IPS-20b (cell line): ENCODE results near the gene SHC4.
"Not testable (repeated sequence)": the region's sequence is repeated elsewhere in the genome, so short reads cannot be mapped to it uniquely, and the experiment has no call there.

Experiments
- H3K27ac ChIP-seq: one replicate; pipeline ENCODE4 v1.5.1; 2013; ENCODE audit warnings: low read length
- H3K27me3 ChIP-seq: 2 replicates; pipeline ENCODE4 v1.6.1; 2013; ENCODE audit warnings: mild to moderate bottlenecking, low read length, inconsistent platforms; ENCODE audit not compliant: insufficient read depth
- H3K36me3 ChIP-seq: 2 replicates; pipeline ENCODE4 v1.6.1; 2013; ENCODE audit warnings: low read depth, mild to moderate bottlenecking, inconsistent platforms, low read length, moderate library complexity; ENCODE audit not compliant: insufficient read depth
- H3K4me1 ChIP-seq: 2 replicates; pipeline ENCODE4 v1.6.1; 2013; ENCODE audit warnings: mild to moderate bottlenecking, control low read depth, inconsistent platforms, low read length, moderate library complexity; ENCODE audit not compliant: insufficient read depth
- H3K4me3 ChIP-seq: 2 replicates; pipeline ENCODE4 v1.5.1; 2013; ENCODE audit warnings: mild to moderate bottlenecking, low read length, inconsistent platforms
- H3K9ac ChIP-seq: 2 replicates; pipeline ENCODE4 v1.6.1; 2013; ENCODE audit warnings: low read depth, mild to moderate bottlenecking, inconsistent platforms, low read length, moderate library complexity
- H3K9me3 ChIP-seq: 2 replicates; pipeline ENCODE4 v1.6.1; 2013; ENCODE audit warnings: mild to moderate bottlenecking, low read depth, low read length, inconsistent platforms; ENCODE audit not compliant: insufficient read depth

Gene SHC4

DNA sequence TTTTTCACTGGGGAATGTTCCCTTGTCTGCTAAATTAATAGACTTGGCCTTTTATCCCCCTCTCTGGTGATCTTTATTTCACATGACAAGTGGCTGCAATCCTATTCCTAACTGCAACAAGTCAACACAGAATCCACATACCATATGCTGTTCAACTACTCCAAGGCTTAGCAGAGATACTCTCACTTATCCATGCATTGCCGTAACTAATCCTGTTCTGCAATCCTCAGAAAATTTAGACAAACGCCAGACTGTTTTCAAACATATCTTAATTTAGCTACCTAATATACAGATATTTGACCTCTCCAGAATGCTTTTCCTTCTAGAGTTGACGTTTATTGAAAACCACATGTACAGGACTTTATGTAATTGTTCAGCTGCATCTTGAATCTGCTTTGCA lies 47.9 kb downstream of the SHC4 start:
- Histone ChIP-seq H3K27me3 (no peaks in the 10 kb centered on the region), H3K4me1 (no peaks in the 10 kb centered on the region), H3K4me3 (no peak overlapping the region), H3K9ac (no peak overlapping the region), H3K36me3 (no peaks in the 10 kb centered on the region), H3K9me3 (no peaks in the 10 kb centered on the region), H3K27ac (no peak overlapping the region)

DNA sequence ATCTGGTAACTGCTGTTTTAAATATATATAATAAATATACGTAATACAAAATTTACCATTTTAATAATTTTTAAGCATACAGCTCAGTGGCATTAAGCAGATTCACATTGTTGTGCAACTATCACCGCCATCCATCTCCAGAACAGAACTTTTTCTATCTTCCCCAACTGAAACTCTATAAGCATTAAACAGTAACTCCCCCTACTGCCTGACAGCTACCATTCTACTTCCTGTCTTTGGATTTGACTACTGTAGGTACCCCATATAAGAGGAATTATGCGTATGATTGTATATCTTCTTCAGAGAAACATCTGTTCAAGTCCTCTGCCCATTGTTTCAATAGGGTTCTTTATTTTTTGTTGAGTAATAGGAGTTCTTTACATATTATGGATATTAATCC lies 49.0 kb downstream of the SHC4 start:
- H3K27ac ChIP-seq = no peak overlapping the region
- H3K36me3 ChIP-seq = no peaks in the 10 kb centered on the region
- H3K4me3 ChIP-seq = no peak overlapping the region
- no peak overlapping the region for H3K9ac ChIP-seq
- H3K4me1 ChIP-seq = no peaks in the 10 kb centered on the region
- H3K9me3 ChIP-seq = no peaks in the 10 kb centered on the region
- H3K27me3 ChIP-seq = no peaks in the 10 kb centered on the region

DNA sequence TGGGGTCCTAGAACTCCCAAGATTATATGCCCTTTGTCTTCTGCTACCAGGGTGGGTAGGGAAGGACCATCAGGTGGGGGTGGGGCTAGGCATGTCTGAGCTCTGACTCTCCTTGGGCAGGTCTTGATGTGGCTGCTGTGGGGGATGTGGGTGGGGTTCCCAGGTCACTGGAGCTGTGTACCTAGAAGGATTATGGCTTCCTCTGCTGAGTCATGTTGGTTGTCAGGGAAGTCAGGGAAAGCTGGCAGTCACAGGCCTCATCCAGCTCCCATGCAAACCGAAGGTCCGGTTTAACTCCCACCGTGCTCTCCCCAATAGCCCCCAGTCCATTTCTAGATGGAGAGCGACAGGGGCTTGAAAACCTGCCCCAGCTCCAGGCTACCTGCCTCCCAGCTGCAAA lies 50.6 kb downstream of the SHC4 start:
- H3K4me1 ChIP-seq = no peaks in the 10 kb centered on the region
- no peaks in the 10 kb centered on the region for H3K36me3 ChIP-seq
- no peak overlapping the region for H3K9ac ChIP-seq
- H3K27me3 ChIP-seq = no peaks in the 10 kb centered on the region
- no peak overlapping the region for H3K27ac ChIP-seq
- no peak overlapping the region for H3K4me3 ChIP-seq
- no peaks in the 10 kb centered on the region for H3K9me3 ChIP-seq

DNA sequence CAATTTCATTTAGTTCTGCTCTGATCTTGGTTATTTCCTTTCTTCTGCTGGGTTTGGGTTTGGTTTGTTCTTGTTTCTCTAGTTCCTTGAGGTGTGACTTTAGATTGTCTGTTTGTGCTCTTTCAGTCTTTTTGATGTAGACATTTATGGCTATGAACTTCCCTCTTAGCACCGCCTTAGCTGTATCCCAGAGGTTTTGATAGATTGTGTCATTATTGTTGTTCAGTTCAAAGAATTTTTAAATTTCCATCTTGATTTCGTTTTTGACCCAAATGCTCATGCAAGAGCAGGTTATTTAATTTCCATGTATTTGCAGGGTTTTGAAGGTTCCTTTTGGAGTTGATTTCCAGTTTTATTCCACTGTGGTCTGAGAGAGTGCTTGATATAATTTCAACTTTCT lies 53.2 kb downstream of the SHC4 start:
- not testable (repeated sequence) for H3K9me3 ChIP-seq, H3K27me3 ChIP-seq, H3K4me1 ChIP-seq, H3K9ac ChIP-seq, H3K36me3 ChIP-seq, H3K27ac ChIP-seq, H3K4me3 ChIP-seq

DNA sequence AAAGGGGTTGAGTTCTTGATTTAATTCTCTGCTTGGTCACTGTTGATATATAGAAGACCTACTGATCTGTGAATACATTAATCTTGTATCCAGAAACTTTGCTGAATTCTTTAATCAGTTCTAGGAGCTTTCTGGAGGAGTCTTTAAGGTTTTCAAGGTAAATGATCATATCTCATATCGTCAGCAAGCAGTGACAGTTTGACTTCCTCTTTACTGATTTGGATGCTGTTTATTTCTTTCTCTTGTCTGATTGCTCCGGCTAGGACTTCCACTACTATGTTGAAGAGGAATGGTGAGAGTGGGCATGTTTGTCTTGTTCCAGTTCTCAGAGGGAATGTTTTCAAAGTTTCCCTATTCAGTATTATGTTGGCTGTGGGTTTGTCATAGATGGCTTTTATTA lies 54.4 kb downstream of the SHC4 start:
- H3K9ac ChIP-seq, H3K27ac ChIP-seq: not testable (repeated sequence)

DNA sequence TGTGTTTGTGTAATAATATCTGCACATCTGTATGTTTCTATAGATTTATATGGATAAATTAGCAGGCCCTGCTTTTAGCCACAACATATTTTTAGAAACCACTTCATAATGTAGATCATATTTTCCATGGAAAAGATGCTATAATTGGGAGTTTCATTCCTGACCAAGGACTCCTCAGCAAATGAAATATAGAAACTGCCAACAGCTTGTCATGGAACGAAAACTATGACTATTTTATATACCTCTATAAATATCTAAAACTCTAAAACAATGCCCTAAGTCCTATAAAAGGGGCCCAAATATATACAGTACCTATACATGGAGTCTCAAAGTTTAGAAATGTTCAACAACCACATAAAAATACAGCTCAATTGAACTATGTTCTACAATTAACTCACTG lies 57.9 kb downstream of the SHC4 start:
- H3K4me1 ChIP-seq = no peaks in the 10 kb centered on the region
- no peak overlapping the region for H3K27ac ChIP-seq
- no peaks in the 10 kb centered on the region for H3K27me3 ChIP-seq
- H3K36me3 ChIP-seq = no peaks in the 10 kb centered on the region
- no peaks in the 10 kb centered on the region for H3K9me3 ChIP-seq
- H3K9ac ChIP-seq = no peak overlapping the region
- H3K4me3 ChIP-seq = no peak overlapping the region

More for the DNA sequence above, 54.4 kb downstream of the SHC4 start:
- H3K4me3 ChIP-seq, H3K4me1 ChIP-seq, H3K36me3 ChIP-seq, H3K9me3 ChIP-seq, H3K27me3 ChIP-seq: not testable (repeated sequence)

DNA sequence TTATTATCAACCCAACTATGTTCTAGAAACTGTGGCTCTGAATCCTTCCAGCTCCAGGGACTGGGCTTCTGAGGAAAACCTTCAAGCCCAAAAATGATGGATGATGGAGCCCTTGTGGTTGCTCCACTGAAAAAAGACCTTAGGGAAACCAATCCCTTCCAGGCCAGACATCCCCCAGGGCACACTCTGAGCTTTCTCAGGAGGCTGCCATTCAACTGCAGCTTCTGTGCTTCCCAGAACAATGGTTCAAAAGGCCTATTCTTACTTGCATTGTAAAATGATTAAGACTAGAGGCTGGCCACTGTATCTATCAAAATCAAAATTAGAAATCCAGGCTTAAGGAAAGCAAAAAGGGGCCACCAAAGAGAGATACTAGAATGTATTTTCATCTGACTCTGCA lies 58.5 kb downstream of the SHC4 start:
- H3K9ac ChIP-seq = no peak overlapping the region
- no peak overlapping the region for H3K27ac ChIP-seq
- H3K36me3 ChIP-seq = no peaks in the 10 kb centered on the region
- no peaks in the 10 kb centered on the region for H3K9me3 ChIP-seq
- no peaks in the 10 kb centered on the region for H3K27me3 ChIP-seq
- no peak overlapping the region for H3K4me3 ChIP-seq
- no peaks in the 10 kb centered on the region for H3K4me1 ChIP-seq

DNA sequence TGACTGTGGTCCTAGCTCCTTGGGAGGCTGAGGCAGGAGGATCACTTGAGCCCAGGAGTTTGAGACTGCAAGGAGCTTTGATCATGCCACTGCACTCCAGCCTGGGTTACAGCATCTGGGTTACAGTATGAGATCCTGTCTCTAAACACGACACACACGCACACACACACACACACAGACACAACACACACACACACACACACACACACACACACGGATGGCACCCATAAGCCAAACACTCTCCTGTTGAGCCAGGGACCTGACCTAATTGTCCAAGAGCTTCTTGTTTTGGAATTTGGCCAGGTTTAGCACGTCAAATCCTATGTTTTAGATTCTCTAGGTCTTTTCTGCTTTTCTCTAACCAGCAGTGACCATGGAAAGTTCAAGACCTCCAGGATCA lies 59.0 kb downstream of the SHC4 start:
- Histone ChIP-seq H3K4me1 (no peaks in the 10 kb centered on the region), H3K27me3 (no peaks in the 10 kb centered on the region), H3K4me3 (no peak overlapping the region), H3K9ac (no peak overlapping the region), H3K36me3 (no peaks in the 10 kb centered on the region), H3K27ac (no peak overlapping the region), H3K9me3 (no peaks in the 10 kb centered on the region)

DNA sequence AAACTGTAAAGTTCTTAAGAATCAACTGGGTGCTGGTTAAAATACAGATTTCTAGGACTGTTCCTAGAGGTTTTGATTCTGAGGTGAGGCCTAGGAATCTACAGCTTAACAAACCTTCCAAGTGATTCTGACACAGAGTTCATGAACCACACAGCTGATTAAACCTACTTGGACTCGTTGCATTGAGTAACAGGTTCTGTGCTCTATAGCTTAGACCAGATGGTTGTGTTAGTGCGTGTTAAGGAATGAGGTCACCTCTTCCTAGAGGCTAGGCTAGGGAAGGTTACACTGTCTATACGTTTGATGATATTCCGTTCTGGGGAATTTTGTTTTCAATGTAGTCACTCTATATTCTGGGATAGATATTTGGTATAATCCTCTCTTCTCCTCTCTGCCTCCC lies 63.9 kb downstream of the SHC4 start:
- no peaks in the 10 kb centered on the region for H3K36me3 ChIP-seq
- H3K4me3 ChIP-seq = no peak overlapping the region
- H3K27me3 ChIP-seq = no peaks in the 10 kb centered on the region
- no peak overlapping the region for H3K27ac ChIP-seq
- H3K9ac ChIP-seq = no peak overlapping the region
- no peaks in the 10 kb centered on the region for H3K9me3 ChIP-seq
- peaks cover 7% of the 10 kb centered on the region; the same call in 1 of the 2 replicates for H3K4me1 ChIP-seq

DNA sequence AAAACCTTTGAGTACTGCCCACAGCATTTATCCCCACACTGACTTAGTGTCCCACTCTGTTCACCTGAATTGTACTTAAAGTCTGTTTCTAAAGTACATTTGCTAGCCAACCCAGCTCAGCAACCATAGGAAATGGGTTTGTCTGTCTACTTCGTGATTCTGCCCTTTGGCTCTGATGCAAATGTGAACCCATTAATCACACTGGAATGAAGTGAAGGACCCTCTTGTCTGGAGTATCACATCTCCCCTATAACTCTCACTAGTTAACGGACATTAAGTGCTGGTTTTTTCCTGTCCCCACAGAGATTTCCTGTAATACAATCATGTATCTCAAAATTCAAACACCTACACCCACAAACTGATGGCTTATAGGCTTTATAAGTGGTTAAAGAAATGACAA lies 65.3 kb downstream of the SHC4 start:
- Histone ChIP-seq H3K27me3 (no peaks in the 10 kb centered on the region), H3K4me3 (no peak overlapping the region), H3K4me1 (peaks cover 7% of the 10 kb centered on the region; the same call in 1 of the 2 replicates), H3K27ac (no peak overlapping the region), H3K9ac (no peak overlapping the region), H3K36me3 (no peaks in the 10 kb centered on the region), H3K9me3 (no peaks in the 10 kb centered on the region)

DNA sequence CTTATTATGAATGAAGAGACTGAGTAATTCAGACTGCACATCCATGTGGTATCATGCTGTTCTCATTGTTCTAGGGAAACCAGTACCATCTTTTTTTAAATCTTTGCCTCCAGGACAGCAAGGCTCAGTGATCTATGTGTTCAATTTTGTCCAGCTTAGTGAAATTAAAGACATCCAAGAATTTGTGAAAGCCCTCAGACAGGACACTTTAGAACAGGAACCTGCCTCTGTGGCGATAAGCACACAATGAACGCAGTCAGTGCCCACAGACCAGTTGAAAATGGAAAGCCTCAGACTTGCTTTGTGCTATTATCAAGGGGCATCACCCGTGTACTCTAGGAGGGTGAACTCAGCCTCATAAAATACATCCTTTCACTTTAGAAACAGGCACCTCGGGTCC lies 65.7 kb downstream of the SHC4 start:
- H3K9me3 ChIP-seq = no peaks in the 10 kb centered on the region
- no peak overlapping the region for H3K27ac ChIP-seq
- no peaks in the 10 kb centered on the region for H3K27me3 ChIP-seq
- no peak overlapping the region for H3K4me3 ChIP-seq
- no peaks in the 10 kb centered on the region for H3K36me3 ChIP-seq
- H3K4me1 ChIP-seq = peaks cover 7% of the 10 kb centered on the region; the same call in 1 of the 2 replicates
- H3K9ac ChIP-seq = no peak overlapping the region

DNA sequence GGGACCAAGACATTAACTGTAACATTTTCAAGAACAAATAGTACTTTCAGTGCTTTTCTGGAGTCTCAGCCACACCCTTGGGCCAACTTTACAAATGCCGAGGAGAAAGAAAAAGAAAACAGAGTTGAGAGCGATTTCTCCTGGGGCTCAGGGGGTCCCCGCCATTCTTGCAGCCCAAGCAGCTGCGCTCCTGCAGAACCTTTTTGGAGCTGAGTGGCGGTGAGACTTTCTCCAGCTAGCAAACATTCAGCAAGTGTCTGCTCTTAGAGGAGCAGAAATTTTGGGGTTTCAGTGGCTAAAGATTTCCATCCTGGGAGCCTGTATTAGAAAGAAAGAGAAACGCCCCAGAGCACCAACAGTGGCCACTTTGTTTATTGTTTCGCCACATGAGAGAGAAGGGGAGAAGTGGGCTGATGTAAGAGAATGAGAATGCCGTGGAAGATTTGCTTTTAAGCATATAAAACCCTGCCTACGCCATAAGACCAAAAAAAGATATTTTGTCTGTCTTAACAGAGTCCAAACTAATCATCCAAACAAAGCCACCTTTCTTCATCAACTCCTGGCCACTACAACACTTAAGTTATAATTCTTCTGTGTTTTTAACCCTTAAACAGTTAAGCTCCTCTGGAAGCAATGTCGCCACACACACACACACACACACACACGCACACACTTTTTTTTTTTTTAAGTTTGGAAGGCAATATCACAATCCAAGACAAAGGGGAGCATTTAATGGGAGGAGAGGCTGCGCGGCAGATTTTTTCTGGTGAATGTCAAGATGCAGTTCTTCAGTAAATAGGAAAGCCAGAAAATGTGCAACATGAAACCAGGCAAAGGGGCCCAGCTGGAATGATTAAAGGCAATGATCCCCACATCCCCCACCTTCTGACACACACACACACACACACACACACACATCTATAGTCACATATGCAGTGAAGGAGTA lies 66.6 kb downstream of the SHC4 start:
- no peaks in the 10 kb centered on the region for H3K27me3 ChIP-seq
- H3K4me3 ChIP-seq = no peak overlapping the region
- no peak overlapping the region for H3K27ac ChIP-seq
- no peaks in the 10 kb centered on the region for H3K9me3 ChIP-seq
- peak overlapping the region; percentile 17; the same call in 1 of the 2 replicates for H3K9ac ChIP-seq
- peaks cover 7% of the 10 kb centered on the region; the same call in 1 of the 2 replicates for H3K4me1 ChIP-seq
- H3K36me3 ChIP-seq = no peaks in the 10 kb centered on the region
